Loucy (cell line): ENCODE measurements around the gene HCN2.
"Not testable (repeated sequence)": the region's sequence is repeated elsewhere in the genome, so short reads cannot be mapped to it uniquely, and the experiment has no call there.

Source experiments
- H2AFZ ChIP-seq: fragments of 200-600 bp; sonication (generic); 2 replicates; pipeline ENCODE4 v1.6.0; 2016; ENCODE audit warnings: antibody characterized with exemption, mild to moderate bottlenecking, low read length, moderate library complexity
- H3F3A ChIP-seq: fragments of 200-600 bp; 2 replicates; pipeline ENCODE4 v1.6.0; 2016; ENCODE audit warnings: antibody characterized with exemption, low read depth, mild to moderate bottlenecking
- H3K27me3 ChIP-seq: fragments of 200-600 bp; sonication (generic); 2 replicates; pipeline ENCODE4 v1.6.1; 2014; ENCODE audit warnings: low read length, mild to moderate bottlenecking; ENCODE audit not compliant: insufficient read depth, poor library complexity, severe bottlenecking
- H3K36me3 ChIP-seq: fragments of 200-600 bp; sonication (generic); 2 replicates; pipeline ENCODE4 v1.6.1; 2016; ENCODE audit warnings: low read length; ENCODE audit not compliant: insufficient read depth
- H3K4me1 ChIP-seq: fragments of 200-600 bp; sonication (generic); 2 replicates; pipeline ENCODE4 v1.5.1; 2014; ENCODE audit warnings: low read length, mild to moderate bottlenecking; ENCODE audit not compliant: insufficient read depth, poor library complexity, severe bottlenecking
- H3K4me2 ChIP-seq: fragments of 200-600 bp; sonication (generic); 2 replicates; pipeline ENCODE4 v1.6.0; 2014; ENCODE audit warnings: antibody characterized with exemption, low read length, low read depth, mild to moderate bottlenecking; ENCODE audit not compliant: poor library complexity, severe bottlenecking
- H3K4me3 ChIP-seq: fragments of 200-600 bp; sonication (generic); 2 replicates; pipeline ENCODE4 v1.5.1; 2014; ENCODE audit warnings: low read length, mild to moderate bottlenecking, mixed read lengths; ENCODE audit not compliant: poor library complexity, severe bottlenecking
- H3K79me2 ChIP-seq: fragments of 200-600 bp; sonication (generic); 2 replicates; pipeline ENCODE4 v1.6.1; 2014; ENCODE audit warnings: low read length; ENCODE audit not compliant: insufficient read depth
- H3K9ac ChIP-seq: fragments of 200-600 bp; sonication (generic); 2 replicates; pipeline ENCODE4 v1.6.0; 2014; ENCODE audit warnings: mild to moderate bottlenecking, low read depth, low read length, moderate library complexity; ENCODE audit not compliant: poor library complexity, severe bottlenecking
- H3K9me2 ChIP-seq: fragments of 200-600 bp; sonication (generic); replicated peaks from 2 replicates; pipeline ENCODE4 v1.6.1; 2016; ENCODE audit warnings: low read depth, low read length, mixed read lengths
- H3K9me3 ChIP-seq: fragments of 200-600 bp; sonication (generic); 2 replicates; pipeline ENCODE4 v1.6.1; 2014; ENCODE audit warnings: mild to moderate bottlenecking, antibody characterized with exemption, low read length, low read depth; ENCODE audit not compliant: insufficient read depth
- H4K20me1 ChIP-seq: fragments of 200-600 bp; sonication (generic); 2 replicates; pipeline ENCODE4 v1.6.0; 2014; ENCODE audit warnings: antibody characterized with exemption, low read length, mild to moderate bottlenecking; ENCODE audit not compliant: insufficient read depth, poor library complexity, severe bottlenecking
- EZH2phosphoT487 ChIP-seq: fragments of 200-600 bp; IDR thresholded peaks from 2 replicates; pipeline ENCODE4 v1.6.1; 2018; ENCODE audit warnings: antibody characterized with exemption, mild to moderate bottlenecking, moderate library complexity, borderline replicate concordance
- TF ChIP-seq, protein P1 (sequence below): fragments of 200-600 bp; sonication (generic); conservative IDR thresholded peaks from 2 replicates; pipeline ENCODE4 v1.5.1; 2014; ENCODE audit warnings: mild to moderate bottlenecking, antibody characterized with exemption, low read length

The HCN2 gene

DNA sequence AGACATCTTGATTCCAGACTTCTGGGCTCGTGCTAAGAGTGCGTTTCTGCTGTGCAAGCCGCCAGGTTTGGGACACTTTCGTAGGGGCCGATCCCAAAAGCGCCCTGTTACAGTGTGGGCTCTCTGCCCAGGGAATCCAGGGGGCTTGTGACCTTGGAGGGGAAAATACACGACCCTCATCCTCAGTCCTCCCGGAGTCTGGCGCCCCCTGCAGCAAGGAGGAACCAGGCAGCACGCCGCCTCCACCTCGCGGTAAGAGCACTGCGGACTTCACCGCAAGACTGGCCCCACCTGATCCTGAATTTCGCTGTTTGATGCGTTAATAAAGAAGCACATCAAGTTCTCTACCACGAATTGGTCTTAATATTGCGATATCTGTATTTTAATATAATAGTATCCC is 38.5 kb downstream of the HCN2 start:
- peaks cover 9% of the 10 kb centered on the region for H3K4me1 ChIP-seq
- no peak overlapping the region for H3K4me3 ChIP-seq
- no peaks in the 10 kb centered on the region for H3K9me2 ChIP-seq
- 0 out of 2 replicates have a peak, but pooled peaks cover 5% of the 10 kb centered on the region for H3K36me3 ChIP-seq
- H3F3A ChIP-seq, result no peaks in the 10 kb centered on the region
- peaks cover 37% of the 10 kb centered on the region for H3K79me2 ChIP-seq
- H2AFZ ChIP-seq, result no peak overlapping the region
- H3K27me3 ChIP-seq, result no peaks in the 10 kb centered on the region
- peaks cover 5% of the 10 kb centered on the region for H4K20me1 ChIP-seq
- no peak for TF ChIP-seq EZH2phosphoT487
- TF ChIP-seq, protein P1, sequence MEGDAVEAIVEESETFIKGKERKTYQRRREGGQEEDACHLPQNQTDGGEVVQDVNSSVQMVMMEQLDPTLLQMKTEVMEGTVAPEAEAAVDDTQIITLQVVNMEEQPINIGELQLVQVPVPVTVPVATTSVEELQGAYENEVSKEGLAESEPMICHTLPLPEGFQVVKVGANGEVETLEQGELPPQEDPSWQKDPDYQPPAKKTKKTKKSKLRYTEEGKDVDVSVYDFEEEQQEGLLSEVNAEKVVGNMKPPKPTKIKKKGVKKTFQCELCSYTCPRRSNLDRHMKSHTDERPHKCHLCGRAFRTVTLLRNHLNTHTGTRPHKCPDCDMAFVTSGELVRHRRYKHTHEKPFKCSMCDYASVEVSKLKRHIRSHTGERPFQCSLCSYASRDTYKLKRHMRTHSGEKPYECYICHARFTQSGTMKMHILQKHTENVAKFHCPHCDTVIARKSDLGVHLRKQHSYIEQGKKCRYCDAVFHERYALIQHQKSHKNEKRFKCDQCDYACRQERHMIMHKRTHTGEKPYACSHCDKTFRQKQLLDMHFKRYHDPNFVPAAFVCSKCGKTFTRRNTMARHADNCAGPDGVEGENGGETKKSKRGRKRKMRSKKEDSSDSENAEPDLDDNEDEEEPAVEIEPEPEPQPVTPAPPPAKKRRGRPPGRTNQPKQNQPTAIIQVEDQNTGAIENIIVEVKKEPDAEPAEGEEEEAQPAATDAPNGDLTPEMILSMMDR, result peak; percentile 58
- no peaks in the 10 kb centered on the region for H3K9me3 ChIP-seq
- no peak overlapping the region for H3K4me2 ChIP-seq
- no peak overlapping the region for H3K9ac ChIP-seq

DNA sequence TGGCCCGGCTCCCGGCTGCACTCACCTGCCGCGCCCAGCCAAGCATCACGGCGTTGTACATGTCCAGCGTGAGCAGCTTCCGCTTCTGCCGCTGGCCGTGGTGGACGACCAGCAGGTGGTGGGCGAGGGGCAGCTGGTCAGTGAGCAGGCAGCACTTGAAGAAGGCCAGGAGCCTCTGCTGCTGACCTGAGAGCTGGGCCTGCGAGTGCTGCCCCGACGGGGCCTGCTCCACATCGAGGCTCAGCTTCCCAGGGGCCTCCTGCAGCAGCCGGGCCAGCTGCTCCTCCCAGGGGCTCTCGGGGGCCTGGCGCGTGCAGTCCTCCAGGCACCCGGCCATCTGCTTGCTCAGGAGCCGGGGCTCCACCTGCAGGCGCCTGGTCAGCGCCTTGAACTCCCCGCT is 39.8 kb downstream of the HCN2 start:
- H3F3A ChIP-seq, H4K20me1 ChIP-seq, H3K9ac ChIP-seq, H3K4me3 ChIP-seq, H3K9me3 ChIP-seq, H2AFZ ChIP-seq, H3K36me3 ChIP-seq, H3K9me2 ChIP-seq, H3K27me3 ChIP-seq: not testable (repeated sequence)
- peak overlapping the region; percentile 24 for H3K4me2 ChIP-seq
- H3K4me1 ChIP-seq, result peaks cover 15% of the 10 kb centered on the region
- H3K79me2 ChIP-seq, result peaks cover 37% of the 10 kb centered on the region

DNA sequence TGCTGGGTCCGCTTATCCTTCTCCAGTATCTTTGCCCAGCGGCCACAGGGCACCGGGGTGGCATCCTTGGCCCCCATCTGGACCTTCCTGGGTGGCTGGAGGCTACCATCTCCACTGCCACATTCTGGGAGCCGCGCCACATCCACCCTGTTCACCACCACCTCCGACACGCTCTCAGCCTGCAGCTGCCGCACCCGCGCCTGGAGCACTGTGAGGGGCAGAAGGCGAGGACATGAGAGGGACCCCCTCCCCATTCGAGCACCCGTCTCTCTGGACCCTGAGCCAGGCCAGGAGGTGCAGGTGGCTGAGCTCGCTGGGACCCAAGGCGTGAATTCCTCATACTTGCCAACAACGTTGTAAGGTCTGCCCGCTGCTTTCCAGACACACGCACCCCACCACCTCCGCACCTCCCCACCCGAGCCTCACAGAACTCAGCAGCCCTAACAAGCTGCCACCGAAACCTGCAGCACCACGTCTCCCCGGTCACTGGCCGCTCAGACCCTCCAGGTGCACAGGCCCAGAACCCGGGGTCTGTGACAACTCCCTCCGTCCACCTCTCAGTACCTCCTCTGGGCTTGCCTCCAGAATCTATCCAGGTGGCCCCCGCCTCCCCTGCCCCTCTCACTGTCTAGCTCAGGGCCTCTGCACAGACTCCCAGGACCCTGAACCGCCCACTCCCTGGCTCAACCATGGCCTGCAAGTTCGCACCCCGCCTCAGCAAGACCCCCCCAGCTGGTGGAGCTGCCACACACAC is 40.5 kb downstream of the HCN2 start:
- TF ChIP-seq EZH2phosphoT487, result no peak
- TF ChIP-seq, protein P1, result no peak
- Histone ChIP-seq H3K9me2 (no peaks in the 10 kb centered on the region), H3K36me3 (0 out of 2 replicates have a peak, but pooled peaks cover 5% of the 10 kb centered on the region), H4K20me1 (peaks cover 5% of the 10 kb centered on the region), H3K4me1 (peaks cover 15% of the 10 kb centered on the region), H2AFZ (no peak overlapping the region), H3K9me3 (no peaks in the 10 kb centered on the region), H3K9ac (no peak overlapping the region), H3K4me3 (no peak overlapping the region), H3F3A (no peaks in the 10 kb centered on the region), H3K79me2 (peaks cover 37% of the 10 kb centered on the region), H3K4me2 (peak overlapping the region; percentile 23), H3K27me3 (no peaks in the 10 kb centered on the region)

DNA sequence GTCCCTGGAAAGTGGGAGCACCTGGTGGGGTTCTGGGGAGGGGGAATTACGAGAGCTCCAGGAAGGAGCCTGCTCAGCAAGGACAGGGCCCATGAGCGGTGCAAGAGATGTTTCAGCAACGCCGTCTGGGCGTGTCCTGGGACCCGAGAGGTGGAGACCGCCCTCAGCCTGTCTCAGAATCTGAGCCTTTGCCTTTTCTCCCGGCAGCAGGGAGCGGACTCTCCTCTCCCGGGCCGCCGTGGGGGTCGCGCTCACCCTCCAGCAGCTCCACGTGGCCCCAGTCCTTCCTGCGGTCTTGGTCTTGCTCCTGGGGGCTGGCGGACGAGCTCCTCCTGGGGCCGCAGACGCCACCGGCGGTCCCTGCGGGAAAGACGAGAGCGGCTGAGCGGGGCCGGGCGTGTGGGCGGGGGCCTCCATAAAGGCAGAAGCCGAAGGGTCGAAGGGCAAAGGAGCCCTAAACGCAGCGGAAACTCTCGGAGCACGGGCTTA is 42.9 kb downstream of the HCN2 start:
- Histone ChIP-seq H3K4me1 (peaks cover 15% of the 10 kb centered on the region), H2AFZ (peak overlapping the region; percentile 92)

More for the DNA sequence above, 42.9 kb downstream of the HCN2 start:
- no peak for TF ChIP-seq EZH2phosphoT487
- TF ChIP-seq, protein P1, result no peak
- Histone ChIP-seq H3K9ac (peak overlapping the region; percentile 85), H3K79me2 (peaks cover 37% of the 10 kb centered on the region), H3F3A (no peaks in the 10 kb centered on the region), H3K9me3 (no peaks in the 10 kb centered on the region), H3K9me2 (no peaks in the 10 kb centered on the region), H3K4me3 (peak overlapping the region; percentile 96), H3K27me3 (no peaks in the 10 kb centered on the region), H4K20me1 (peaks cover 5% of the 10 kb centered on the region), H3K4me2 (peak overlapping the region; percentile 80), H3K36me3 (0 out of 2 replicates have a peak, but pooled peaks cover 5% of the 10 kb centered on the region)
